ENCODE results near the gene DMC1. TPM values are rescaled to one million over a fixed set of nuclear protein-coding genes. Genes with fewer than 3 reads are reported as not detected.

The DMC1 gene
- total and polyA plus RNA-seq, 11 donors, result 0.12 to 2.4 (median 0.51) TPM

DNA sequence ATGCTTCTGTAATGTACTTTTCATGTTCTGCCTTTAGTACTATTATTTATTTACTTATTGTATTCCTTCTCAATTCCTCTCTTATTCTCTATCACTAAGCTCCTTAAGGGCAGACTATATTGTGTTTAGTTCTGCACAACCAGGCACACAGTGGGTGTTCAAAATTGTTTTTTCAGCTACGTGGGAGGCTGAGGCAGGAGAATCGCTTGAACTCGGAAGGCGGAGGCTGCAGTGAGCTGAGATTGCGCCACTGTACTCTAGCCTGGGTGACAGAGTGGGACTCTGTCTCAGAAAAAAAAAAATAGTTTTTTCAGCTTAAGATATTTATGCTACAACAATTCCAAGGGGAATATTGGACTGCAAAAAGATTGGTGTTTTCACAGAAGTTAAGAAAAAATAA lies 46.5 kb downstream of the DMC1 start:
- H3K4me3 ChIP-seq, result no peak overlapping the region
- no peak overlapping the region for H3K27ac ChIP-seq
- DNase-seq, result no peak
- TF ChIP-seq POLR2A (IDR thresholded peaks at IDR 0.05), result no peak
- TF ChIP-seq, protein P1, sequence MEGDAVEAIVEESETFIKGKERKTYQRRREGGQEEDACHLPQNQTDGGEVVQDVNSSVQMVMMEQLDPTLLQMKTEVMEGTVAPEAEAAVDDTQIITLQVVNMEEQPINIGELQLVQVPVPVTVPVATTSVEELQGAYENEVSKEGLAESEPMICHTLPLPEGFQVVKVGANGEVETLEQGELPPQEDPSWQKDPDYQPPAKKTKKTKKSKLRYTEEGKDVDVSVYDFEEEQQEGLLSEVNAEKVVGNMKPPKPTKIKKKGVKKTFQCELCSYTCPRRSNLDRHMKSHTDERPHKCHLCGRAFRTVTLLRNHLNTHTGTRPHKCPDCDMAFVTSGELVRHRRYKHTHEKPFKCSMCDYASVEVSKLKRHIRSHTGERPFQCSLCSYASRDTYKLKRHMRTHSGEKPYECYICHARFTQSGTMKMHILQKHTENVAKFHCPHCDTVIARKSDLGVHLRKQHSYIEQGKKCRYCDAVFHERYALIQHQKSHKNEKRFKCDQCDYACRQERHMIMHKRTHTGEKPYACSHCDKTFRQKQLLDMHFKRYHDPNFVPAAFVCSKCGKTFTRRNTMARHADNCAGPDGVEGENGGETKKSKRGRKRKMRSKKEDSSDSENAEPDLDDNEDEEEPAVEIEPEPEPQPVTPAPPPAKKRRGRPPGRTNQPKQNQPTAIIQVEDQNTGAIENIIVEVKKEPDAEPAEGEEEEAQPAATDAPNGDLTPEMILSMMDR (IDR thresholded peaks at IDR 0.05), result no peak
- H3K36me3 ChIP-seq, result no peaks in the 10 kb centered on the region
- peaks cover 0 to 28% (median 0%) of the 10 kb centered on the region in 9 donors for H3K27me3 ChIP-seq
- no peak for ATAC-seq
- 92 to 95% (median 94%) methylated on average over 5 of the region's 5 CpGs for WGBS, 4 donors
- H3K4me1 ChIP-seq, result no peaks in the 10 kb centered on the region
- intact Hi-C loops (cut with DNase I), result no loop called here
- H3K9me3 ChIP-seq, result no peaks in the 10 kb centered on the region

DNA sequence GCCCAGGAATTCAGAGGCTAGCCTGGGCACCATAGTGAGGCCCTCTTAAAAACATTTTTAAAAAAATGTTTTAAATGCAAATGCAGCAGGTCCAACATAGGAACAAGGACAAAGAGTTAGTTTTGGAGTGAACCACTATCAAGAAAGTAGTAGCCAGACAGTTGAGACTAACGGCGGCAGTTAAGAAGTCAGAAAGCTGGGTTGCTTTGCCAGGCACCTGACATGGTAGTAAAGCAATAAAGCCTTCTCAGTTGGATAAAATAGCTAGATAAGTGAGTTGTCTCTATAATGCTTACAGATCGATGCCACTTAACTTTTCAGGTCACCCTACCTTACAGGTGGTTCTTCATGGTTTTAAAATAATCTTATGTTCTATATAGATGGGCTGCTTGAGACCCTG lies 47.0 kb downstream of the DMC1 start:
- Histone ChIP-seq H3K9me3 (no peaks in the 10 kb centered on the region), H3K27ac (no peak overlapping the region), H3K36me3 (no peaks in the 10 kb centered on the region), H3K27me3 (peaks cover 0 to 23% (median 0%) of the 10 kb centered on the region in 9 donors), H3K4me3 (no peak overlapping the region), H3K4me1 (no peaks in the 10 kb centered on the region)
- no peak for DNase-seq
- intact Hi-C loops (cut with DNase I), result no loop called here
- WGBS, 4 donors, result 94 to 97% (median 97%) methylated on average over 3 of the region's 3 CpGs
- no peak for TF ChIP-seq POLR2A (IDR thresholded peaks at IDR 0.05)
- TF ChIP-seq, protein P1 (IDR thresholded peaks at IDR 0.05), result no peak
- ATAC-seq, result no peak

DNA sequence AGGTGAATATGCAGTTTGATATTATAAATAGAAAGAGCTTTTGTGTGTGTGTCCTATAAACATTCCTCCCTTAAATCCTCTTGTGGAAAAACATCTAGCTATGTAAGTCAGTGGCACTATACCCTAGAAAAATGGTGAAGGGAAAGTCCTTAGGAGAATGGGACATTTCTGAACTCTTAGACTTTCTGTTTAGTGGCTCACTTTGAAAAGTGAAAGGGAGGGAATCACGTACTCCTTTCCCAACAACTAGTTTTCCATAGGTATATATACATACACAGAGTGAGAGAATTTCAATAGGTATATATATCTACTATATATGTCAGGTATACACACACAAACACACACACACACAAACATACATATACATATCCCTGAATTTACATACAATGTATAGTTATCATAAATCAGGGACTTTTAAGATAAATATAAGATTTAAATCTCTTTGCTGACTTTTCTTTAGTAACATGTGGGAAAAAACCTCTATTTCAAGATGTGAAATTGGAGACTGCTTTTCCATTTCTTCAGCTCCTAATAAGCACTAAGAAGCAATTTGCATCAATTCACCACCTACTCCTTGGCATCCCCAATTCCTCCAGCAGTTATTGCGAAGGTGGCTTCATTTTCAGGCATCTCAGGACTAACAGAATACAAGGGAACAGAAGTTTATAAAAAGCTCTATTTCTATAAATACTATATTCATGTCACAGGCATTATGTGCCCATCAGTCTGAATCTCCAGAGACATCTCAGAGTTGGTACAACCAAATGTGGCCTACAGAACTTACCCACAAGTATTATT lies 50.3 kb downstream of the DMC1 start:
- H3K4me1 ChIP-seq, result no peaks in the 10 kb centered on the region
- peaks cover 0 to 7% (median 0%) of the 10 kb centered on the region in 9 donors for H3K27me3 ChIP-seq
- 97 to 100% (median 98%) methylated on average over 2 of the region's 2 CpGs for WGBS, 4 donors
- no peak overlapping the region for H3K27ac ChIP-seq
- ATAC-seq (no peak), DNase-seq (no peak)
- no peak overlapping the region for H3K4me3 ChIP-seq
- TF ChIP-seq, protein P1 (IDR thresholded peaks at IDR 0.05), result no peak
- TF ChIP-seq POLR2A (IDR thresholded peaks at IDR 0.05), result no peak
- intact Hi-C loops (cut with DNase I), result no loop called here
- H3K36me3 ChIP-seq, result no peaks in the 10 kb centered on the region
- no peaks in the 10 kb centered on the region for H3K9me3 ChIP-seq

DNA sequence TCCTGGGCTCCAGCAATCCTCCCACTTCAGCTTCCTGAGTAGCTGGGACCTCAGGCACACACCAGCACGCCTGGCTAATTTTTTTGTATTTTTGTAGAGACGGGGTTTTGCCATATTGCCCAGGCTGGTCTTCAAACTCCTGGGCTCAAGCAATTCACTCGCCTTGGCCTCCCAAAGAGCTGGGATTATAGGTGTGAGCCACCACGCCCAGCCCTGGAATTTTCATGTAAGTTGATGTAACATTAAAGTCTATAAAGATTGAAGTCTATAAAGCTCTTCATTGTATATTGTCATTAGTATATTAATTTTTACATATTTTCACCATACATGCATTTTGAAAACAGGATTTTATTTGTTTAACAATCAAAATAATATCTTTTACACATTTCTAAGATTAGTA lies 51.4 kb downstream of the DMC1 start:
- peaks cover 0 to 7% (median 0%) of the 10 kb centered on the region in 9 donors for H3K27me3 ChIP-seq
- no peak for ATAC-seq
- DNase-seq, result no peak
- WGBS, 4 donors, result 94 to 95% (median 95%) methylated on average over 4 of the region's 4 CpGs
- no peaks in the 10 kb centered on the region for H3K4me1 ChIP-seq
- intact Hi-C loops (cut with DNase I), result no loop called here
- H3K4me3 ChIP-seq, result no peak overlapping the region
- H3K27ac ChIP-seq, result no peak overlapping the region
- no peaks in the 10 kb centered on the region for H3K9me3 ChIP-seq
- TF ChIP-seq, protein P1 (IDR thresholded peaks at IDR 0.05), result no peak
- TF ChIP-seq POLR2A (IDR thresholded peaks at IDR 0.05), result no peak
- no peaks in the 10 kb centered on the region for H3K36me3 ChIP-seq
